KOPT-K1 (cell line): ENCODE measurements around the gene SNIP1.

Source experiments
- H3K27ac ChIP-seq: fragments of 200-600 bp; sonication (generic); 2 replicates; pipeline ENCODE4 v1.5.1; 2016; ENCODE audit warnings: antibody characterized with exemption, mild to moderate bottlenecking, low read depth, low read length; ENCODE audit not compliant: poor library complexity, severe bottlenecking
- H3K36me3 ChIP-seq: fragments of 200-600 bp; sonication (generic); 2 replicates; pipeline ENCODE4 v1.5.1; 2017; ENCODE audit warnings: antibody characterized with exemption, mild to moderate bottlenecking, low read length, moderate library complexity; ENCODE audit not compliant: insufficient read depth
- H3K9me3 ChIP-seq: fragments of 200-600 bp; sonication (generic); 2 replicates; pipeline ENCODE4 v1.5.1; 2017; ENCODE audit warnings: antibody characterized with exemption, low read length, mild to moderate bottlenecking; ENCODE audit not compliant: insufficient read depth, poor library complexity, severe bottlenecking

The SNIP1 gene

DNA sequence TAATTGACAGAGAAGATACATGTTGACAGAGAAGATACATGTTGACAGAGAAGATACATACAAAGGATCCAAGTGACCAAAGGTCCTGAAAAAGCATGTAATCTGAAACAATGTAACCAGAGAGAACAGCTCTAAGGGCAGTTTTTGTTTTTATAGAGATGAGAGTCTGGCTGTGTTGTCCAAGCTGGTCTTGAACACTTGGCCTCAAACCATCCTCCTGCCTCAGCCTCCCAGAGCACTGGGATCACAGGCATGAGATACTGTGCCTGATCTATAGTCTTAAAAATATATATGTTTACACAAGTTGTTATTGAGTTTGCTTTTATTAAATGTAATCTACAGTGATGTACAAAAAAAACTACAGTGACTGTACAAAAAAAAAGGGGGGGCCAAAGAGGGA lies 52.0 kb downstream of the SNIP1 start:
- H3K27ac ChIP-seq: no peak overlapping the region
- peaks cover 88% of the 10 kb centered on the region for H3K36me3 ChIP-seq
- H3K9me3 ChIP-seq: no peaks in the 10 kb centered on the region

GRCh38 chr1:37501661-37502060 lies 52.4 kb downstream of the SNIP1 start:
- Histone ChIP-seq H3K36me3 (peaks cover 85% of the 10 kb centered on the region), H3K9me3 (no peaks in the 10 kb centered on the region), H3K27ac (no peak overlapping the region)

DNA sequence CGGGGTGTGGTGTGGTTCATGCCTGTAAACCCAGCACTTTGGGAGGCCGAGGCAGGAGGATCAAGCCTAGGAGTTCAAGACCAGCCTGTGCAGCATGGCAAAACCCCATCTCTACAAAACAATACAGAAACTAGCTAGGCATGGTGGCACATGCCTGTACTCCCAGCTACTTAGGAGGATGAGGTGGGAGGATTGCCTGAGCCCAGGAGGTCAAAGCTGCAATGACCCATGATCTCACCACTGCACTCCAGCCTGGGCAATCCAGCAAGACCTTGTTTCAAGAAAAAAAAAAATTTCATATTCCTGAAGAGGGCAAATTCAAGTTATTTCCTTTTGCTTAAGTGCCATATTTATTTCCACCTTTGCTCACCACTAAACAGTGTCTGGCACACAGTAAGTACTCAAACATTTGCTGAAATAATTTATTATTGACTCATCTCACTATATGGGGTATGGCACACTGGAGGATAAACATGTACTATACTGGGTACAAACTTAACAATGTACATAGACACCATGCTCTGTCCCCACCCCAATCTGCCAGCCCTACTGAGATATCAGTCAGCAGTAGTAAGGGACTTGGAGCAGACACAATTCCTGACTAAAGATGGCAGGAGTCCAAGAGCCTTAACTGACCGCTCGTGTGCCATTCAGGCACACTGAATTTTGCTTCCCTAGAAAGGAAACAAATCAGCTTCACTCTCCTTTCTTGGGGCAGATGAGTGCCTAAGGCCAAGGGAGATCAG lies 55.0 kb downstream of the SNIP1 start:
- Histone ChIP-seq H3K27ac (no peak overlapping the region), H3K36me3 (peaks cover 74% of the 10 kb centered on the region), H3K9me3 (no peaks in the 10 kb centered on the region)

- Histone ChIP-seq H3K36me3 (peaks cover 74% of the 10 kb centered on the region), H3K27ac (no peak overlapping the region), H3K9me3 (no peaks in the 10 kb centered on the region)
Measured at GRCh38 chr1:37497832-37498231, 56.3 kb downstream of the SNIP1 start.

DNA sequence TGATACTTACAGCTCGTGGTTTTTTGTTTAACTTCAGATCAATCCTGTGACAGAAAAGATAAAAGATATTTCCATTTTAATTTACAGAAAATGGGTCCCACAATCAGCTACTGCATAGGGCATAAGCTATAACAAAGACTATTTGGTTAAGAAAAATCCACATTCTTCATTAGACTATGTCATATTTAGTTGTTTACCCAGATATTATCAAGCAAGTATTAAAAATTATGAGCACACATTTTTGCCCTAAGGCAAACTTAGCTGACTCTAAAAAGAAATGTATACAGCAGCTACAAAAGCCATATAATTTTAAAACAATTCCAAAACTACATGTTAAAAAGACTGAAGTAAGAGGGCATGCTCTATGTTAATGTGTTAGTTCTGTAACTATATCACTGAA lies 58.2 kb downstream of the SNIP1 start:
- no peaks in the 10 kb centered on the region for H3K9me3 ChIP-seq
- H3K36me3 ChIP-seq: peaks cover 80% of the 10 kb centered on the region
- no peak overlapping the region for H3K27ac ChIP-seq

DNA sequence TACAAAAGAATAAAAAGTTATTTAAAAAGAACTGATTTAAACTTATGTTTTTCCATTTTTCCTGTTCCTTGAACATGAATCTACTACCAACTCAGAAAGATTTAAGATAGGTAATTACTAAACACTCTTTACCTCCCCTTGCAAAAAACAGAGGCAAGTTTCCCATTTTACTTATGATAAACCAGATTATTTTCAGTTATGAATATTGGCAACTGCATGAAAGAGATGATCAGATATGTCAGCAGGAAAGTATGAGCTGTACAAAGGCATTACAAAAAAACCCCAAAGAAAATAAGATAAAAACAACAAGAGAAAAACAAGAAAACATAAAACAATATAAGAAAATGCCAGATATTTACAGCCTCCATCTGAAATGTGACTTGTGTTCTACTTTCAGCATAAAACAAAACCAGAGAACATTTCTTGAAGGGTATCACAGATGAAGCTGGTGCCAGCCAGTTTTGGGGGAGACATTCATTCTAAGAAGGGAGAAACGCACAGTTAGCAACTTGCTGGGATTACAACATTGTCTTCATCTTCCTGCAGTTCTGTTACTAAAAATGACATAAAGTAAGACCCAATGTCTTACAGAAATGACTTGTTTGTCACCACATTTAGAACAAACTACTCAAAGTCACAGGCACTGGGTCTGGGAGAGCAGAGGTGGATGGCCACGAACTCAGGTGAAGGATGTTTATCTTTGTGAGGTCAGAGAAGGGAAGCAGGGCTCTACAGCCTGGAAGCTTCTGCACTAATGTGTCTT lies 60.6 kb downstream of the SNIP1 start:
- Histone ChIP-seq H3K9me3 (no peaks in the 10 kb centered on the region), H3K36me3 (peaks cover 78% of the 10 kb centered on the region), H3K27ac (no peak overlapping the region)

DNA sequence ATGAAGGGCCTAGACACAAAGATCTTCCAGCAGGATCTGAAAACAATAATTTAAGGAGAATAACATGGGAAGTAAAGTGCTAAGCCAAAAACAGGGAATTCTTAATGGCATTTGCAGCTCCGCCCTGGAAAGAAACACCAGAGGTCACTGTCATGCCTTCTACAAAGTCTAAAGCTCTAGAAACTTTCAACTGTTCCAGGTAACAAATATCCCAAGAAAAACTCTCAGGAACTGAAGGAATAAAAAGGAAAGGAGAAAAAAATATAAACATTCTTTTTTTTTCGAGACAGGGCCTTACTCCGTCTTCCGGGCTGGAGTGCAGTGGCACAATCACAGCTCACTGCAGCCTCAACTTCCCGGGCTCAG lies 66.5 kb downstream of the SNIP1 start:
- no peaks in the 10 kb centered on the region for H3K9me3 ChIP-seq
- peaks cover 78% of the 10 kb centered on the region for H3K36me3 ChIP-seq
- H3K27ac ChIP-seq: no peak overlapping the region

- H3K27ac ChIP-seq: no peak overlapping the region
- no peaks in the 10 kb centered on the region for H3K9me3 ChIP-seq
- H3K36me3 ChIP-seq: peaks cover 78% of the 10 kb centered on the region
Measured at GRCh38 chr1:37486680-37487618, 67.1 kb downstream of the SNIP1 start.

GRCh38 chr1:37485902-37486679 lies 68.0 kb downstream of the SNIP1 start:
- H3K9me3 ChIP-seq: no peaks in the 10 kb centered on the region
- no peak overlapping the region for H3K27ac ChIP-seq
- H3K36me3 ChIP-seq: peaks cover 78% of the 10 kb centered on the region
